Brain microvascular endothelial cell (primary cell): Measurements from ENCODE around the gene ALKBH8.

Experiments
- DNase-seq: peaks from one replicate; pipeline ENCODE4 v3.0.0-alpha.2; 2020
- H3K27ac ChIP-seq: fragments of 250-450 bp; sonication (Bioruptor Pico); 2 replicates; pipeline ENCODE4 v1.5.1; 2020; ENCODE audit warnings: mild to moderate bottlenecking, moderate library complexity
- H3K27me3 ChIP-seq: fragments of 250-450 bp; sonication (Bioruptor Pico); replicated peaks from 2 replicates; pipeline ENCODE4 v1.5.1; 2020; ENCODE audit warnings: mild to moderate bottlenecking
- H3K36me3 ChIP-seq: fragments of 250-450 bp; sonication (Bioruptor Pico); replicated peaks from 2 replicates; pipeline ENCODE4 v1.5.1; 2020; ENCODE audit warnings: mild to moderate bottlenecking
- H3K4me3 ChIP-seq: 2 replicates; pipeline ENCODE4 v1.5.1; 2011; ENCODE audit warnings: low read depth, mild to moderate bottlenecking, control low read depth, low read length, moderate library complexity
- CTCF ChIP-seq: IDR thresholded peaks from 2 replicates; pipeline ENCODE4 v1.5.1; 2011; ENCODE audit warnings: low read depth, mild to moderate bottlenecking, moderate library complexity, low read length, control low read depth, inconsistent platforms; ENCODE audit errors: missing control alignments
- in situ Hi-C: cut with HindIII; loops from 2 replicates; pipeline ENCODE4 v1.10.0; 2017; ENCODE audit warnings: low sequenced_read_pairs, low pct_ligation_motif_present

ALKBH8 gene

GRCh38 chr11:107493117-107493516 lies 72.4 kb downstream of the ALKBH8 start:
- in situ Hi-C loops, result no loop called here
- no peaks in the 10 kb centered on the region for H3K27me3 ChIP-seq
- no peak for TF ChIP-seq CTCF
- no peak overlapping the region for H3K27ac ChIP-seq
- H3K4me3 ChIP-seq, result no peak overlapping the region
- peak; percentile 48 for DNase-seq
- no peaks in the 10 kb centered on the region for H3K36me3 ChIP-seq

- no peak for TF ChIP-seq CTCF
- in situ Hi-C loops, result no loop called here
- Histone ChIP-seq H3K27ac (no peak overlapping the region), H3K27me3 (no peaks in the 10 kb centered on the region), H3K4me3 (no peak overlapping the region), H3K36me3 (no peaks in the 10 kb centered on the region)
- DNase-seq, result no peak
These were observed 74.7 kb downstream of the ALKBH8 start for GRCh38 chr11:107490836-107491235.

GRCh38 chr11:107482234-107482633 lies 83.3 kb downstream of the ALKBH8 start:
- DNase-seq, result no peak

GRCh38 chr11:107478922-107479321 lies 86.6 kb downstream of the ALKBH8 start:
- no peak overlapping the region for H3K27ac ChIP-seq
- no peak for TF ChIP-seq CTCF
- H3K27me3 ChIP-seq, result no peaks in the 10 kb centered on the region
- in situ Hi-C loops, result no loop called here
- H3K4me3 ChIP-seq, result no peak overlapping the region
- no peak for DNase-seq
- no peaks in the 10 kb centered on the region for H3K36me3 ChIP-seq

More at GRCh38 chr11:107482234-107482633, 83.3 kb downstream of the ALKBH8 start:
- no peak for TF ChIP-seq CTCF
- in situ Hi-C loops, result no loop called here
- Histone ChIP-seq H3K36me3 (no peaks in the 10 kb centered on the region), H3K27me3 (no peaks in the 10 kb centered on the region), H3K4me3 (no peak overlapping the region), H3K27ac (no peak overlapping the region)

- no peak for DNase-seq
- Histone ChIP-seq H3K27ac (no peak overlapping the region), H3K4me3 (no peak overlapping the region), H3K27me3 (no peaks in the 10 kb centered on the region), H3K36me3 (no peaks in the 10 kb centered on the region)
- no peak for TF ChIP-seq CTCF
- in situ Hi-C loops, result no loop called here
These were observed 87.7 kb downstream of the ALKBH8 start for GRCh38 chr11:107477820-107478219.

- no peak for TF ChIP-seq CTCF
- no peak overlapping the region for H3K4me3 ChIP-seq
- H3K36me3 ChIP-seq, result no peaks in the 10 kb centered on the region
- in situ Hi-C loops, result no loop called here
- no peak overlapping the region for H3K27ac ChIP-seq
- no peak for DNase-seq
- no peaks in the 10 kb centered on the region for H3K27me3 ChIP-seq
These were observed 91.7 kb downstream of the ALKBH8 start for GRCh38 chr11:107473792-107474191.
